ENCODE results near the gene AGAP3.

The AGAP3 gene

GRCh38 chr7:151047976-151048815, 38.1 kb upstream of the AGAP3 start, which contains the start of gene ASIC3:
Gene ASIC3, plus strand, starts transcription at chr7:151048531. Its CDS starts 355 bp downstream, at chr7:151048886.
- H3K9ac ChIP-seq (ENCODE audit: low read length in 2 of 2), result no peak within 1 kb of the TSS
- no peak within 1 kb of the TSS for H3K4me3 ChIP-seq (ENCODE audit: low read length in 2 of 2)
- H3K9me3 ChIP-seq (ENCODE audit: control insufficient read depth in 2 of 2, low read length in 2 of 2), result no peaks in the 10 kb centered on the region
- H3K27me3 ChIP-seq (ENCODE audit: control insufficient read depth in 1 of 2, insufficient read depth in 2 of 2, low read length in 2 of 2), result no peaks in the 10 kb centered on the region
- peaks cover 9% of the 10 kb centered on the region for H3K4me1 ChIP-seq (ENCODE audit: control insufficient read depth, insufficient read depth, low read length)
- peaks cover 0 to 9% of the 10 kb centered on the region in 2 donors for H3K36me3 ChIP-seq (ENCODE audit: control insufficient read depth in 2 of 2, insufficient read depth in 2 of 2, low read length in 2 of 2)
- no peak within 1 kb of the TSS for H3K27ac ChIP-seq (ENCODE audit: low read length)

- H3K27ac ChIP-seq (ENCODE audit: low read length), result no peak overlapping the region
- H3K9ac ChIP-seq (ENCODE audit: low read length in 2 of 2), result no peak overlapping the region
- H3K9me3 ChIP-seq (ENCODE audit: control insufficient read depth in 2 of 2, low read length in 2 of 2), result no peaks in the 10 kb centered on the region
- H3K27me3 ChIP-seq (ENCODE audit: control insufficient read depth in 1 of 2, insufficient read depth in 2 of 2, low read length in 2 of 2), result no peaks in the 10 kb centered on the region
- H3K36me3 ChIP-seq (ENCODE audit: control insufficient read depth in 2 of 2, insufficient read depth in 2 of 2, low read length in 2 of 2), result peaks cover 0 to 9% of the 10 kb centered on the region in 2 donors
- H3K4me3 ChIP-seq (ENCODE audit: low read length in 2 of 2), result no peak overlapping the region
- peaks cover 9% of the 10 kb centered on the region for H3K4me1 ChIP-seq (ENCODE audit: control insufficient read depth, insufficient read depth, low read length)
Observed at GRCh38 chr7:151048911-151049463, 37.3 kb upstream of the AGAP3 start.

- Histone ChIP-seq H3K9me3 (ENCODE audit: control insufficient read depth in 2 of 2, low read length in 2 of 2) (no peaks in the 10 kb centered on the region), H3K27ac (ENCODE audit: low read length) (no peak overlapping the region), H3K36me3 (ENCODE audit: control insufficient read depth in 2 of 2, insufficient read depth in 2 of 2, low read length in 2 of 2) (peaks cover 0 to 2% of the 10 kb centered on the region in 2 donors), H3K9ac (ENCODE audit: low read length in 2 of 2) (no peak overlapping the region), H3K4me3 (ENCODE audit: low read length in 2 of 2) (peak overlapping the region in 1 of 2 donors; percentile 8), H3K27me3 (ENCODE audit: control insufficient read depth in 1 of 2, insufficient read depth in 2 of 2, low read length in 2 of 2) (no peaks in the 10 kb centered on the region), H3K4me1 (ENCODE audit: control insufficient read depth, insufficient read depth, low read length) (peaks cover 9% of the 10 kb centered on the region)
Observed at GRCh38 chr7:151051108-151051507, 35.2 kb upstream of the AGAP3 start.

GRCh38 chr7:151053096-151053495, 33.2 kb upstream of the AGAP3 start:
- Histone ChIP-seq H3K27ac (ENCODE audit: low read length) (no peak overlapping the region), H3K27me3 (ENCODE audit: control insufficient read depth in 1 of 2, insufficient read depth in 2 of 2, low read length in 2 of 2) (no peaks in the 10 kb centered on the region), H3K4me1 (ENCODE audit: control insufficient read depth, insufficient read depth, low read length) (peaks cover 17% of the 10 kb centered on the region), H3K9me3 (ENCODE audit: control insufficient read depth in 2 of 2, low read length in 2 of 2) (no peaks in the 10 kb centered on the region), H3K4me3 (ENCODE audit: low read length in 2 of 2) (no peak overlapping the region), H3K36me3 (ENCODE audit: control insufficient read depth in 2 of 2, insufficient read depth in 2 of 2, low read length in 2 of 2) (no peaks in the 10 kb centered on the region), H3K9ac (ENCODE audit: low read length in 2 of 2) (no peak overlapping the region)

- Histone ChIP-seq H3K4me1 (ENCODE audit: control insufficient read depth, insufficient read depth, low read length) (peaks cover 24% of the 10 kb centered on the region), H3K9me3 (ENCODE audit: control insufficient read depth in 2 of 2, low read length in 2 of 2) (no peaks in the 10 kb centered on the region), H3K4me3 (ENCODE audit: low read length in 2 of 2) (no peak overlapping the region), H3K9ac (ENCODE audit: low read length in 2 of 2) (no peak overlapping the region), H3K36me3 (ENCODE audit: control insufficient read depth in 2 of 2, insufficient read depth in 2 of 2, low read length in 2 of 2) (no peaks in the 10 kb centered on the region), H3K27ac (ENCODE audit: low read length) (no peak overlapping the region), H3K27me3 (ENCODE audit: control insufficient read depth in 1 of 2, insufficient read depth in 2 of 2, low read length in 2 of 2) (no peaks in the 10 kb centered on the region)
Observed at GRCh38 chr7:151053751-151054150, 32.5 kb upstream of the AGAP3 start.

- no peak overlapping the region for H3K4me3 ChIP-seq (ENCODE audit: low read length in 2 of 2)
- H3K4me1 ChIP-seq (ENCODE audit: control insufficient read depth, insufficient read depth, low read length), result peaks cover 35% of the 10 kb centered on the region
- H3K9me3 ChIP-seq (ENCODE audit: control insufficient read depth in 2 of 2, low read length in 2 of 2), result no peaks in the 10 kb centered on the region
- H3K27me3 ChIP-seq (ENCODE audit: control insufficient read depth in 1 of 2, insufficient read depth in 2 of 2, low read length in 2 of 2), result no peaks in the 10 kb centered on the region
- no peak overlapping the region for H3K9ac ChIP-seq (ENCODE audit: low read length in 2 of 2)
- H3K36me3 ChIP-seq (ENCODE audit: control insufficient read depth in 2 of 2, insufficient read depth in 2 of 2, low read length in 2 of 2), result no peaks in the 10 kb centered on the region
- H3K27ac ChIP-seq (ENCODE audit: low read length), result no peak overlapping the region
Observed at GRCh38 chr7:151056283-151056665, 30.0 kb upstream of the AGAP3 start.

- no peak overlapping the region for H3K27ac ChIP-seq (ENCODE audit: low read length)
- H3K9ac ChIP-seq (ENCODE audit: low read length in 2 of 2), result peak overlapping the region; percentile 60 to 64
- peaks cover 41% of the 10 kb centered on the region for H3K4me1 ChIP-seq (ENCODE audit: control insufficient read depth, insufficient read depth, low read length)
Observed at GRCh38 chr7:151056666-151057505, 29.4 kb upstream of the AGAP3 start.

GRCh38 chr7:151057506-151057988, 28.7 kb upstream of the AGAP3 start, which contains the start of gene CDK5:
Gene CDK5, minus strand, starts transcription at chr7:151057897. Its CDS starts 49 bp downstream, at chr7:151057848.
- Histone ChIP-seq H3K4me1 (ENCODE audit: control insufficient read depth, insufficient read depth, low read length) (peaks cover 47% of the 10 kb centered on the region), H3K9me3 (ENCODE audit: control insufficient read depth in 2 of 2, low read length in 2 of 2) (no peaks in the 10 kb centered on the region), H3K27me3 (ENCODE audit: control insufficient read depth in 1 of 2, insufficient read depth in 2 of 2, low read length in 2 of 2) (no peaks in the 10 kb centered on the region), H3K36me3 (ENCODE audit: control insufficient read depth in 2 of 2, insufficient read depth in 2 of 2, low read length in 2 of 2) (no peaks in the 10 kb centered on the region), H3K27ac (ENCODE audit: low read length) (peak within 1 kb of the TSS; percentile 98), H3K4me3 (ENCODE audit: low read length in 2 of 2) (peak within 1 kb of the TSS; percentile 88 to 96), H3K9ac (ENCODE audit: low read length in 2 of 2) (peak within 1 kb of the TSS; percentile 75 to 91)

More at GRCh38 chr7:151056666-151057505, 29.4 kb upstream of the AGAP3 start:
- H3K4me3 ChIP-seq (ENCODE audit: low read length in 2 of 2), result peak overlapping the region; percentile 88 to 96
- no peaks in the 10 kb centered on the region for H3K36me3 ChIP-seq (ENCODE audit: control insufficient read depth in 2 of 2, insufficient read depth in 2 of 2, low read length in 2 of 2)
- no peaks in the 10 kb centered on the region for H3K9me3 ChIP-seq (ENCODE audit: control insufficient read depth in 2 of 2, low read length in 2 of 2)
- H3K27me3 ChIP-seq (ENCODE audit: control insufficient read depth in 1 of 2, insufficient read depth in 2 of 2, low read length in 2 of 2), result no peaks in the 10 kb centered on the region

GRCh38 chr7:151057989-151058780, 28.1 kb upstream of the AGAP3 start:
- no peaks in the 10 kb centered on the region for H3K27me3 ChIP-seq (ENCODE audit: control insufficient read depth in 1 of 2, insufficient read depth in 2 of 2, low read length in 2 of 2)
- peak overlapping the region; percentile 75 to 91 for H3K9ac ChIP-seq (ENCODE audit: low read length in 2 of 2)
- H3K27ac ChIP-seq (ENCODE audit: low read length), result peak overlapping the region; percentile 98
- H3K36me3 ChIP-seq (ENCODE audit: control insufficient read depth in 2 of 2, insufficient read depth in 2 of 2, low read length in 2 of 2), result no peaks in the 10 kb centered on the region
- no peaks in the 10 kb centered on the region for H3K9me3 ChIP-seq (ENCODE audit: control insufficient read depth in 2 of 2, low read length in 2 of 2)
- peak overlapping the region; percentile 88 to 96 for H3K4me3 ChIP-seq (ENCODE audit: low read length in 2 of 2)
- peaks cover 52% of the 10 kb centered on the region for H3K4me1 ChIP-seq (ENCODE audit: control insufficient read depth, insufficient read depth, low read length)

Measured in stomach smooth muscle (tissue), 2 donors.